ENCODE data around the gene AGBL2. TPM values are rescaled to one million over a fixed set of nuclear protein-coding genes. Genes with fewer than 3 reads are reported as not detected.

Gene AGBL2
- total RNA-seq, 4 donors from 2014 or later: 1.7 to 1.9 TPM; not detected in 2

- TF ChIP-seq, protein P1, sequence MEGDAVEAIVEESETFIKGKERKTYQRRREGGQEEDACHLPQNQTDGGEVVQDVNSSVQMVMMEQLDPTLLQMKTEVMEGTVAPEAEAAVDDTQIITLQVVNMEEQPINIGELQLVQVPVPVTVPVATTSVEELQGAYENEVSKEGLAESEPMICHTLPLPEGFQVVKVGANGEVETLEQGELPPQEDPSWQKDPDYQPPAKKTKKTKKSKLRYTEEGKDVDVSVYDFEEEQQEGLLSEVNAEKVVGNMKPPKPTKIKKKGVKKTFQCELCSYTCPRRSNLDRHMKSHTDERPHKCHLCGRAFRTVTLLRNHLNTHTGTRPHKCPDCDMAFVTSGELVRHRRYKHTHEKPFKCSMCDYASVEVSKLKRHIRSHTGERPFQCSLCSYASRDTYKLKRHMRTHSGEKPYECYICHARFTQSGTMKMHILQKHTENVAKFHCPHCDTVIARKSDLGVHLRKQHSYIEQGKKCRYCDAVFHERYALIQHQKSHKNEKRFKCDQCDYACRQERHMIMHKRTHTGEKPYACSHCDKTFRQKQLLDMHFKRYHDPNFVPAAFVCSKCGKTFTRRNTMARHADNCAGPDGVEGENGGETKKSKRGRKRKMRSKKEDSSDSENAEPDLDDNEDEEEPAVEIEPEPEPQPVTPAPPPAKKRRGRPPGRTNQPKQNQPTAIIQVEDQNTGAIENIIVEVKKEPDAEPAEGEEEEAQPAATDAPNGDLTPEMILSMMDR (IDR thresholded peaks at IDR 0.05): no peak
- DNase-seq (ENCODE audit: low spot score) (no peak), ATAC-seq (ENCODE audit: low FRiP score) (no peak)
Observed at GRCh38 chr11:47726878-47727514, 11.8 kb upstream of the AGBL2 start.

- no peak for ATAC-seq (ENCODE audit: low FRiP score)
- DNase-seq (ENCODE audit: low spot score): no peak
- TF ChIP-seq, protein P1 (IDR thresholded peaks at IDR 0.05): no peak
Observed at GRCh38 chr11:47726118-47726442, 10.9 kb upstream of the AGBL2 start.

GRCh38 chr11:47725442-47726117 lies 10.4 kb upstream of the AGBL2 start:
- ATAC-seq (ENCODE audit: low FRiP score) (no peak), DNase-seq (ENCODE audit: low spot score) (no peak)
- TF ChIP-seq, protein P1 (IDR thresholded peaks at IDR 0.05): no peak

- ATAC-seq (ENCODE audit: low FRiP score) (peak; percentile 28), DNase-seq (ENCODE audit: low spot score) (no peak)
- TF ChIP-seq, protein P1 (IDR thresholded peaks at IDR 0.05): no peak
Observed at GRCh38 chr11:47724041-47724729, 9.0 kb upstream of the AGBL2 start.

DNA sequence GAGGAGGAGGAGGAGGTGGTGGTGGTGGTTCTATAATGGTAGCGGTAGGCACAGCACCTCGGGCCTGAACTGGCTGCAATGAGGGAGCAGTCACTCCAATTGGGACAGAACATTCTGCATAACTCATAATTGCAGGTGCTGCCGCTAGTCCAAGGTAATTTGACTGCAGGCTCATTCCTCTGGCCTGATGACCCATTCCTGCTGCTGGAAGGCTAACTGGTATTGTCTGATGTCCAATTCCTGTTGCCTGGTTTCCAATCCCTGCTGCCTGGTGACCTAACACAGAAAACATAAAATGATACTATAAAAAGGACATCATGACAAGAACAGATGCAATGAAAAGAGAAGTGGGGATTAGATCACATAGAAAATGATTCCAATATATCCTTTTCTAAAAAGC lies 7.9 kb upstream of the AGBL2 start:
- no peak for DNase-seq (ENCODE audit: low spot score)
- TF ChIP-seq, protein P1 (IDR thresholded peaks at IDR 0.05): no peak
- no peak for ATAC-seq (ENCODE audit: low FRiP score)

DNA sequence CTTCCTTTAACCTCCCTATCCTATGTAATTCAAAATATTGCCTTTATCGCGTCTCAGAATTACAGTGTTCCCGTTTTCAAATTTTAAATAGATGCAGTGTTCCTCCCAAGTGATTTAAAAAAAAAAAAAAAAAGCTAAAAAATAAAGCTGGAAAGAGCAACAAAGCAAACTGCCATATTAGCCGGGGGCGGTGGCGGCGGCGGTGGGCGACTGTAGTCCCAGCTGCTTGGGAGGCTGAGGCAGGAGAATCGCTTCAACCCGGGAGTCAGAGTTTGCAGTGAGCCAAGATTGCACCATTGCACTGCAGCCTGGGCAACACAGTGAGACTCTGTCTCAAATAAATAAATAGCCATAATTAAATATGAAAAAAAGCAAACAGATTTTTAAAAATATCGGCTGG lies 5.5 kb upstream of the AGBL2 start:
- no peak for ATAC-seq (ENCODE audit: low FRiP score)

More for the DNA sequence above, 5.5 kb upstream of the AGBL2 start:
- no peak for DNase-seq (ENCODE audit: low spot score)
- TF ChIP-seq, protein P1 (IDR thresholded peaks at IDR 0.05): no peak

Data from omental fat pad (tissue), 4 donors.